HG03159 (cell line): ENCODE results near the gene CCDC197.

Experiments
- ATAC-seq: cut with Tn5 transposase; IDR thresholded peaks from one replicate; pipeline ENCODE4 v1.9.1; 2021; ENCODE audit warnings: mild to moderate bottlenecking, moderate library complexity; ENCODE audit not compliant: unreplicated experiment

The CCDC197 gene

DNA sequence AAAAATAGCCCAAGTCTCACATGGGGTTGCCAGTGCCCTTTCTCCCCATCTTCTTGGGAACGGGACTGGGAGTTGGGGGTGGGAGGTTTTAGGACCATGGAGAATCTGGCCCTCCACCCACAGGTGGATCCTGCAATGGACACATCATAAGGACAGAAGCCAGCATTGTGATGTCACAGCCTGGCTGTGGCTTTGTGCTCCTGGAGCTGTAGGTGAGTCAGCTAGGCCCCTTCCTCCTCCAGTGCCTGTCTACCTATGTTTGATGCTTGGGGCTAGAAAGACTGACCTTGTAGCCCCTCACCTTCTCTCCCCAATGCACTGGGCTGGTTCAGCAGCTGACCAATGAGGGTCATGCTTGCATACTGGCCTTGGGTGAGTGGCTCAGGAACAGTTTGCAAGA lies at the start of gene CCDC197:
CCDC197 (plus strand) TSS at position 220 of the 400 bp plus-strand sequence. CDS start 831 bp downstream, outside the sequence.
- no peak for ATAC-seq

DNA sequence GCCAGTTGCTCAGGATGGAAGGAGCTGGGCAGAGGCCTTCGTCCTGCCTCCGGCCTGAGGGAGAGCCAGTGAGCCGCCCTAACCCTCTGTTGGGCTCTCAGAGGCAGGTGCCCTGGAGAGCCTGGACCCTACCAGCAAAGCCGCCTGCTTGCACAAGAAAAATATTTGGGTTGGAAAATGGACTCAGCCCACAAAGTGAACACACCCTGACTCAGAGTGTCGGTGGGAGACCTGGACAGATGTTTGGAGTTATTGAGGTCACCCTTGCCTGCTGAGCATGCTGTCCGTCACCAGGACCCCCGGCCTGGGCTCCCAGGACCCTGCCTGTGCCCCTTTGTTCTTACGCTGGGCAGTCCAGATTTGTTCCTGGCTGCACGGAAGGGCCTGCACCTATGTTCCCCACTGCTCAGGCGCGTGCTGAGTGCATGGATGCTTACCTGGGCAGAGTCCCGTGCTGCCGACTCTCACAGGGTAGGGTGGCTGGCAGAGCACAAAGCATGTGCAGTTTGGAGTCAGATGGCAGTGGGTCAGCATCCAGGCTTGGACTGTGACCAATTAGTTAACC lies 47.5 kb upstream of the CCDC197 start:
- no peak for ATAC-seq

DNA sequence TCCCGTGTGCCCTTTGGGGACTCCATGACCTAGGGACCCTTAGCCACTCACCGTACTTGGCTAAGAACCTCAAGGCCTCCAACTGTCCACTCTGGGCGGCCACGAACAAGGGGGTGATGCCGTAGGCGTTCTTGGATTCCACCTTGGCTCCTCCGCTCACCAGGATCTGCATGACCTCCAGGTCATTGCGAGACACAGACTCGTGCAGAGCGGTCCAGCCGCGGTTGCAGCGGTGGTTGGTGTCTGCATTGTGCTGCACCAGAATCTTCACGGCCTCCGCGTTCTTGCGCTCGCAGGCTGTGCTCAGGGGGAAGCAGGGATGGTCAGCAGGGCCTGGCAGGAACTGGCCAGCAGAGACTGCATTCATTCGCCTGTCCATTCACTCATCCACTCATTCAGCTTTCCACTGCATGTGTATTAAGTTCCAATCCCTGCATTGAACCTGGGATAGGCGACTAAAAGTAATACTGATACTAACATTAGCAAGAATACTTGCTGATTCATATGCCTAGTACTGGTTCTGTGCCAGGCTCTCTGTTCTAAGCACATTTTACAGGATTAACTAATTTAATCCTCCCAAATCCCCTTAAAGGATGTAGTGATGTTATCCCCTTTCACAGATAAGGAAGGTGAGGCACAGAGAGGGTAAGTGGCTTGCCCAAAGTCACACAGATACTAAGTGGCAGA lies 46.0 kb upstream of the CCDC197 start:
- no peak for ATAC-seq

DNA sequence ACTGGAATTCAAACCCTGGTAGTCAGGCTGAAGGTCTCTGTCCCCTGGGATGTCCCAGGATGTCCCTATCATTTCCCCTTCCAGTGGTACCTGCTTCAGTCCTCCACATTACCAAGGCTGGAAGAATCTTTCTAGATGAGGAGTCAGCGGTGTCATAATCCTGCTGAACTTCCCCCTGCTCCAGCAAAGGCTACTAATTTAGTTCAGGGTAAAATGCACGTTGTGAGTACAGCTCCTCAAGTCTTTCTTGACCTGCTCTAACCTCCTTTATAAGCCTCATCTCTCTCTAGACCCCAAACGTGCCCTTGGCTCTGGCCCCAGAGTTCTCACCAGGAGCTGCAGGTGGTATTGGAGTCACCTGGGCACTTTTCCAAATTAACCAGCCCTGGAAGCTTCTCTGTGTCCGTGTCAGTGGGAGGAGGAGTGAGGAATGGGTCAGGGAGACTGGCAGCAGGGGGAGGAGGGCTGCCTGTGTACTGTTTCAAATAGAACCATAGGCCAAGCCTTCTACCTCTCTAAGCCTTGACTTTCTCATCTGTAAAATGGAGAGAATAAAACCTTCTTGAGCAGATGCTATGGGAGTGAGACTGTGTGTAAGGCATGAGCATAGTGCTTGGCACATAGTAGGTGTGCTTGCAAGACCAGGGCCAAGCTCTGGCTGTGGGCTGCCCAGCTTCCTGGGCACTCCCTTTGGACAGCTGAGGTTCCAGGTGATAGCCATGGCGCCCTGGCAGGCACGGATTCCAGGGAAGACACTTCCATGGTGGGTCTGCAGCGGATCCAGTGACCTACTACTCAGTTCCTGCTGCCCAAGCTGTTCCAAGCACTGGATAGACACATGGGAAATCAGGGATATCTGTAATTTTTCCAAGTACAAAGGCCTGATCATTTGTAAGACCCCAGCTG lies 45.2 kb upstream of the CCDC197 start:
- no peak for ATAC-seq

DNA sequence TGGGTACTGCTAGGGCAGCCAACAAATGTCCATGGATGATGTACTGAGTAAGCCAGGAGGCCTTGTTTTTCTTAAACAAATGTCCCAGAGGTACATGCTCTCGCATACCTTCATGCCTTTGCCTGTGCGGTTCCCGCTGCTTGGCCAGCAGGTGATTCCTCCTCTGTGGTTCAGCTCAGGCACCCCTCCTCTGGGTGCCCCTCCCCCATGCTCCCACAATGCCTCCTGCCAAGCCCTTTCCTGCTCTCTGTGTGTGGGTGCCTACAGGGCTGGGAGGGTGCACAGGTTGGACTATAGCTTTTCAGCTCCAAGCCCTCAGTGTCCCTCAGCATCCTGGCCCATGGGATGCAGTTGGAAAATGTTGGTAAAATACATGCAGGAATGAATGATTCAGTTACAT lies 44.3 kb upstream of the CCDC197 start:
- no peak for ATAC-seq

DNA sequence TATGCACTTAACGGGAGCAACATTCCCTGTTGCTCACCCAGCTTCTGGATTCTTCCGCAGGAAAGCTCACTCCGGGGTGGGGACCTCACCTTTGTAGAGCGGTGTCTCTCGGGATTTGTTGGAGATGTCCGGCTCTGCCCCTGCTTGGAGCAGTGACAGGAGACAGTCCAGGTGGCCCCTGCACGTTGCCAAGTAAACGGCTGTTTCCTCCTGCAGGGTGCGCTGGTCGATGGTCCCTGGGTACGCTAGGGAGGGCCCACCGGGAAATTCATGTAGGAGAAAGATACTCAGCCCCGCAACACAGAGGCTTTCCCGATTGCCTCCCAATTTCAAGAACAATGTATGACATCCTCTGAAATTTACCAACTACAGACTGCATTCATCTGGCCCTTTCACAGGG lies 43.8 kb upstream of the CCDC197 start:
- no peak for ATAC-seq

DNA sequence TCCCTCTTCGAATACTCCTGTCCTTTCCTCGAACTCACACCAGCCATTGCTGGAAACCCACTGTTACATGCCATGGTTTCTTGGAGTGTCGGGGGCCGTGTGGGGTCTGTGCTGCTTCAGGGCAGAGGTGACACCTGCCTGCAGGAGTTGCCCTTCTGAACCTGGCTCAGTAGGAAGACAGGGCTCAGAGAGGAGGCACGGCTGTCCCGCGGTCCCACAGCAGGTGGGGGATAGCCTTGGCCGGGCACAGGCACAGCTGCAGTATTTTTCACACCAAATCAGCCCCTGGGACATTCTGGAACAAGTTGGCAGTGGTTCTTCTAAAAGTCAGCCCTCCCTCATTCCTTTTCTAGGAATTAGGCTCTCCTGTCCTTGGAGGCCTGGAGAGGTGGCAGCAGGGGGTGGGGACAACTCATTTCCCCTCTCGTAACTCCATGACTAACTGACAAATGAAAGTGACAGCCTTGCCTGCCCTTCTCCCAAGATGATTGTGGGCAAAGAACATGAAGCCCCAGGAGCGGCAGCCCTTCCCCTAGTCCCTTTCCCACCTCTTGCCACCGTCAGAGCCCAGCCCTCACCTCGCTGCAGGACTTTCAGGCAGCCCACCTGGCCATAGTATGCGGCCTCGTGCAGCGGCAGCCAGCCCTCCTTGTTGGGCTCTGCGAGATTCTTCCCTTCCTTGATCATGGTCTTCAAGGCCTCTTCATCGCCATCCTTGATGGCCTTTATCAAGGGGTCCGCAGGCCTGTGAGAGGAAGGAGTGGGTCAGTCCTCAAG lies 43.2 kb upstream of the CCDC197 start:
- ATAC-seq = no peak

DNA sequence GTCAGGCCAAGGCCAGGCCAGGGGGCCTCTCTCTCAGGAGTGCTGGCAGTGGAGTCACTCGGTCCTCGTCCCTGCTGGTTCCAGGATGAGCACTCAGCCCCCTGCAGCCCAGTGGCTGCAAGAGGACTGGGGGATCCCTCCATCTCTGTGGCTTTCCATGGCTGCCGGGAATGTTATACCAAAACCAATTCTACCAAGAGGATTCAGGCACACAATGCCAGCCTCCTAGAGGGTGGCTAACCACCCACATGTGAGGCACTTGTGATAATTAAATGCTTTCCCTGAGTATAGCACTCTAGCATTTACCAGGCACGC lies 42.6 kb upstream of the CCDC197 start:
- ATAC-seq = no peak

DNA sequence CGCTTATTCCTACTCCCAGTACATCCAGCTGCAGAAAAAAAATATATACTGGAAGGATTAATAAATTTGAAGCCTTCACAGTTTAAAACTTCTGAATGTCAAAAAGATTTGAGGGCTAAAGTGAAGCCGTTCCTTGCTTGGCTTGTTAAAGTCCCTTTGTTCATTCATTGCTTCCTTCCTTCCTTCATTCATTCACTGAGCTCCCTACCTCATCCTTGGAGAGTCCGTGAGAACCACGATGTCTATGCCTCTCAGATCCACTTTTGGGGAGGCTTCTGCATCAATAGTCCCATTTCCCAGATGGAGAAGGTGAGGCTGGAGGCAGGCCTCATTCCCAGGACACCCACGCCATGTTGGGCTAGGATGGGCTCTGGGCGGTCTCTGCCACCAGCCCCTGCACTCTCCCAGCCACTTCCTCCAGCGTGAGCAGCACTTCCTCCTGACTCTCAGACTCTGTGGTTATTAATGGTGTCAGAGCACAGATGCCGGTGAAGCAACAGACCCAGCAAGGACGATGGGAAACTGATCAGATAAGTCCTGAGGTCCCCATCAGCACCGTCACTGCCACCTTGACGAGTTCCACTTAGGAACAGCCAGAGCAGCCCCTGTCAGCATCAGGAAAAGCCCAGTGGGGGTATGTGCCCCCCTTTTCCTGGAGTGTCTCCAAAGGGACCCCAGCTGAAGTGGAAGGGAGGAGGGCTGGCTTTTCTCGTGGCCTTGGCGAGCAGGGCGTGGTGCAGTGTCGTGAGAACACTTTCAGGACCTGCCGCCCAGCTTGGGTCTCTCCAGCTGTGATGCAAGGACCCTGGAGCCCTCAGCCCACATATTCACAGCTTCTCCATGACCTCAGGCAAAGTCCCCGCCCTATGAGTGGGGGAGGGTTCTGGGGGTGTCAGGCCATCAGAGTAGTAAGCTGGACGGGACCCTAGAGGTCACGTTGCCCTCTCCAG lies 41.9 kb upstream of the CCDC197 start:
- no peak for ATAC-seq

DNA sequence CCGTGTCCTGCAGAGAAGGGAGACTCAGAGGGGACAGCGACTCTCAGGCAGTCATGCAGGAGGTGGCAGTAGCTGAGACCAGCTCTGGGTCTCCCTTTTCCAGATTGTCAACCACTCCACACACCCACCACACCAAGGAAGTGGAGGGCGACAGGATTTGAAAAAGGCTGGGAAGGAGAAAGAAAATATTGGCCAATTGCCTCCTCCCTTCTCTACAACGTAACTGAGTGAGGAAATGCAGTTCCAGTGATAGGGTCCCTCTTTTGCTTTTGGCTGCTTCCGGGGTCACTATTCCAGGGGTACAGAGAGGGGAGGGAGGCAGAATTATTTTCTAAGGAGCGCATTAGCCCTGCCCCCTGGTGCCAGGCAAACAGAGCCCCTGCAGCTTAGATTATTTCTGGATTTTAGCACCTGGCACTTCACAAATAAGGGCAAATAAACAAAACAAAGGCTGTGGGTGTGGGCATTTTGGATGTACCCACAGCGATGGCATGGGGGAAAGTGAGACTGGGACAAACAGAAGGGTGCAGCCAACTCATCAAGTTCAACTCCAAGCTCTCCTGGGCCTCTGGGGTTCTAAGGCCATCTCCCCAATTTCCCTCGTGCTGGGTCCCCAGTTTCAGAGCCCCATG lies 41.1 kb upstream of the CCDC197 start:
- no peak for ATAC-seq

DNA sequence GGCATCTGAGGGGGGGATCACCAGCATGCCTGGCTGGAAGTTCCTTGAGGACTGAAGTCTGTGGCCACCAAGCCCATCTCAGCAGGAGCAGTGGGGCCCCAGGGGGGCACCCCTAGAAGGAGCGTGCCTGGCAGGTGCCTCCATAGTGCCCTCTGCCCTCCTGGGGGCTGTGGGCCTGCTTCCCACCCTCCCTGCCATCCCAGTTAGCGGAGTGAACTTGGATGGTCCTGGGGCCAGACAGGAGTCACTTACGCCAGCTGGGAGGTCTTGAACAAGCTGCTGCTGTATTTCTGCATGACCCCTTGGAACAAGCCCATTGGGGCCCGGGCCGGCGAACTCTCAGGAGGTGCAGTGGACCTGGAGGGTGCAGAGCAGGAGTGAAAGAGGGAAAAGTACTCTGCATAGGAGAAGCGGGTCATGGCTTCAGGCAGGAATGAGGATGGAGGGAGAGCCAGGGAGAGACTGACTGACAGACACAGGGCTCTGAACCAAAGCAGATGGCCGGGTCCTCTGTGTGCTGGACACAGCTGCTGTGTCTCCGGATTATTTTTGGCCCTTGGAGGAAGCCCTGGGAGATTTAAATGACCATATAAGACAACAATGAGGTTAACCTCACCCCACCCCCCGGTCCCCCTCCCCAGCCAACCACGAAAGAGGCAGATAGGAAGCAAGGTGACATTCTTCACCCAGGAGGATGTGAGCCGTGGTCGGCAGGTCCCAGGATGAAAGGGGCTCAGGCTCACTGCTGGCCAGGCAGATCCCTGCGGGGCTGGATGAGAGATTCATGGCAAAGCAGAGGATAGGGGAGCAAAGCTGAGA lies 40.4 kb upstream of the CCDC197 start:
- ATAC-seq = no peak

DNA sequence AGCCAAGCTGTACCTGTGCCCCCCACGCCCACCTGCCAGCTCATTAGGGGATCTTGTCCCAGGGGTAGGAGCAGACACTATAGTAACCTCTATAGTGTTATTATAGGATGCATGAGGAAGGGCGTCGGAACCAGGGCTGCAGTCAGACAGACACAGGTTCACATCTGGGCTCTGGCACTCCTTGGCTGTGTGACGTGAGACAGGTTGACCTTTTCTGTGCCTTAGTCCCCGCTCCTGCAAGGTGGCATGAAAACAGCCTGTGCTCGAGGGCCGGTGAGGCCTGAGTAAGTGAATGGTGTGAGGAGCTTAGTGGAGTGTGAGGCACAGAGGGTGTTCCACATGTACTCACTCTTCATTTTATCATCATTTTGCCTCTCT lies 39.8 kb upstream of the CCDC197 start:
- no peak for ATAC-seq

DNA sequence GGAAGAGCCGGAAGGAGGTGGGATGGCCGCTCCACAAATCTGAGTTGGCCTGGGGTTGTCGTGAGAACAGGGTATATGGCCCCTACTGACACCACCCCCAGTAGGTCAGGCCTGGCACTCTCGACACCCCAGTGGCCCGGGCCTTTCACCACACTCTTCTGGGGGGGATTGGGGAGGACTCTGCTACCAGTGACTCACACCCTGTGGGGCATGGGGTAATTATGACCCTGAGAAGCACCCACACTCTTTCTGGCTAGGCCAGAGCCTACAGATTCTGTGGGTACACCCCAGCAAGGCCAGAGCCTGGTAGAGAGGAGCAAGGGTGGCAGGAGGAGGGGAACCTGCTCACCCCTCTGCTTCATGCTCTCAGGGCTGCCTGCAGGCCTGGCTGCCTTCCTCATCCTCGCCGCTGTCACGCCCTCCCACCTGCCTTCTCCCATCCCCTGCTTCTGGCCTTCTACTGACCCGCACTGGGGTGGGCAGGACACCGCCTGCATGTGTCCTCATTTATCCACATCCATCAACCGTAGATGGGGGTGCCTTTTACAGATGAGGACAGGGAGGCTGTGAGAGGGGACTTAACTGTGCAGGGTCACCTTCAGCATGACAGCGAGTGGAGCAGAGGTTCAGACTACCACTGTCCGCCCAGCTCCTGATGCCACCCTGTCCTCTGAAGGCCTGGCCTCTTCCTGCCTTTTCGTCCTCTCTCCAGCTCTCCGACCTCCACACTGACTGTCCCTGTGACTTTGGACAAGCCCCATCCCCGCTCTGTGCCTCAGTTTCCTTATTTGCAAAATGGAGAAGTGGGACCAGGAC lies 39.1 kb upstream of the CCDC197 start:
- no peak for ATAC-seq

DNA sequence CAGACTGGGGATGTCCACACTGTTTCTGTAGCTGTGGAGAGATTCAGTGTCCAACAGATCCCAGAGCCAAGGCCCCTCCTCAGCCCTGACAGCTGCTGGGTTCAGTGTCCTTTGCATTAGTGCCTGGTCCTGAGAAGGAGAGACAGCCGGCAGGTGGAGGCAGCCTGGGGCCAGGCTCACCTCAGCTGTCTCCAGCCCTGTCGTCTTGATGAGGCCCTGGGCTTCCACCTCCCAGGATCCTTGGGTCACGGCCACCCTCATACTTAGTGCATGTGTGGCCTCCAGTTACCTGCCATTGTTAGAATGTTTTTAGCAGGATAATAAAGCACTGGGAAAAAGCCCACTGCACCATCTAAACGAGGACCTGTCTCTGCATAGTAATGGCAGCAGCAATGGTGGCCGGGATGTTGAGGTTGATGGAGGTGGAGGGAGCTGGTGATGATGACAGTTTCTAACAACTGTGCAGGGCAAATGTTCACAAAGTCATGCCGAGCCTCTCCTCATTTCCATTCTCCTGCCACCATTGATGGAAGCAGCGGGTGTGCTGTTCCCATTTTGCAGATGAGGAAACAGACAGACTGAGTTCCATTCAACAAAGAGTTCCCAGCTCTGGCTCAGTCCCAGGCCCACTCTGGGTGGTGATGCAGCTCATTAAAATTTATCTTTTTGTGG lies 38.4 kb upstream of the CCDC197 start:
- no peak for ATAC-seq

DNA sequence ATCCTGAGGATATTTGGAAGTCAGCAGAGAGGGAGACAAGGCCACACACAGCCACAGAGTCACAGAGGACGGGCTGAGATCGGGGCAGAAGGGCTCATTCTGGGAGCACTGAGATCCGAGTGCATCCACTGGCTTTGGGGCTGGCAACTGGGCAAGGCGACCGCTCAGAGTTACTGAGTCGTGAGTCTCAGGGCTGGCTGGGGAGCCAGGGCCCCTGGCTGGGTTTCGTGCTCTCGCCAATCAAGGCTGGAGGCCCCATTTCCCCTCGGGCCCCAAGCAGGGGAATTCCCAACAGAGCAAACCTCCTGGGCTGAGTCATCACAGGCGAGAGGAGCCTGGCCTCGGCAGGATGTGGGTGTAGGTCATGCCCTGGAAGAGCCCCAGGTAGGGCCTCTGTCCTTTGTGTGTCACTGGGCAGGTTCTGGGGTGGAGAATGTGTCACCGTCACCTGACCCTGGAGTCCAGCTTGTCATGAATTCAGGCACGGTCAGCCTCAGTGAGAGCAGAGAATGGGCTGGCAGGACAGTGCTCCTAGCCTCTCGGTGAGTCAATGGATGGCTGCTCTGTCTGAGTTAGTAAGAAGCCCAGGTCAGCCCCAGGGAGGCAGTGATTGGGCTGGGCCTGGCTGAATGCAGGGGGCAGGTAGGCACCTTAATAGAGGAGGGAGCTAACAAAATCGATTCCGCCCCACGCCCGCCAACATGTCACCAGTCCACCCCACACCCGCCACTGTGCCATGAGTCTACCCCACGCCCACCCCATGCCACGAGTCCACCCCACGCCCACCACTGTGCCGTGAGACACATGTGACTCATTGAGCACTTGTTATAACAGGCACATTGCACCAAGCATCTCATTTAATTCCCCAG lies 37.6 kb upstream of the CCDC197 start:
- peak; percentile 68 for ATAC-seq

DNA sequence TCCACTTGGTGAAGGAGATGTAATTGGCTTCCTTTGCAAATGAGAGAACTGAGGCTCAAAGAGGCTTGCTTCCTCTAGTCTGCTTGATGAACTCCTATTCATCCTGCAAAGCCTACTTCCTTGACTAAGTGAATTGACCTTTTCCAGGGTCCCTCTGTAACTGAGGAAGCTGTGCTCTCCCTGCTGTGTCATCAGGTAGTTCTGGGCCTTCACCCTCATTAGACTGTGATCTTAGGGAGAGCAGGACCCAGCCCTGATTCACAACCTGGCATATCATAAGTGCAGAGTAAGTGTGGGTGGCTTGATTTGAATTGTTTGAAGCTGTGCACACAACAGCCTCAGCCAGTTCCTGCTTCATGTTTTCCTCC lies 37.0 kb upstream of the CCDC197 start:
- no peak for ATAC-seq
